Metanephros (tissue), 2 donors: Measurements from ENCODE around the gene RMND1. TPM values are rescaled to one million over a fixed set of nuclear protein-coding genes. Genes with fewer than 3 reads are reported as not detected.

ENCODE experiments used
- small RNA-seq: library from RNA; depleted of rRNA; stranded (forward); fragments of <200 nt; gene quantifications from one replicate; pipeline ENCODE3, GENCODE V24; 2014; ENCODE audit warnings: low replicate concordance
- total RNA-seq: library from RNA; depleted of rRNA; stranded (reverse); fragments of >200 nt; gene quantifications from one replicate; pipeline ENCODE4 v1.2.3, GENCODE V29; 2014

Gene RMND1
- total RNA-seq = 40.8 TPM

GRCh38 chr6:151451950-151452749 lies at the start of gene RMND1:
RMND1 (minus strand) TSS chr6:151452126; CDS start chr6:151445811, 6,315 bp downstream.

GRCh38 chr6:151493804-151494234 lies 41.9 kb upstream of the RMND1 start, which contains the start of gene CCDC170:
CCDC170 (plus strand) TSS chr6:151494017; CDS start chr6:151494129, 112 bp downstream.

GRCh38 chr6:151391471-151392413 lies 60.2 kb downstream of the RMND1 start, which contains the start of gene ZBTB2:
ZBTB2 (minus strand) TSS chr6:151391559; CDS start chr6:151373637, 17,922 bp downstream.

Small RNAs within 50 kb of the gene (small RNA-seq; reads per million reads assigned to genes)
- not detected for gene RF00019

Other genes starting within 250 kb of the RMND1 start
- gene AKAP12, start 212.2 kb downstream of the RMND1 start, total RNA-seq = 143 TPM
- gene ZBTB2, start 60.6 kb downstream of the RMND1 start, total RNA-seq = 9.9 TPM
- 3.1 TPM for gene CCDC170, start 41.9 kb upstream of the RMND1 start, total RNA-seq